Measurements from ENCODE around the gene MMP21. TPM values are rescaled to one million over a fixed set of nuclear protein-coding genes. Genes with fewer than 3 reads are reported as not detected.

MMP21 gene, protein sequence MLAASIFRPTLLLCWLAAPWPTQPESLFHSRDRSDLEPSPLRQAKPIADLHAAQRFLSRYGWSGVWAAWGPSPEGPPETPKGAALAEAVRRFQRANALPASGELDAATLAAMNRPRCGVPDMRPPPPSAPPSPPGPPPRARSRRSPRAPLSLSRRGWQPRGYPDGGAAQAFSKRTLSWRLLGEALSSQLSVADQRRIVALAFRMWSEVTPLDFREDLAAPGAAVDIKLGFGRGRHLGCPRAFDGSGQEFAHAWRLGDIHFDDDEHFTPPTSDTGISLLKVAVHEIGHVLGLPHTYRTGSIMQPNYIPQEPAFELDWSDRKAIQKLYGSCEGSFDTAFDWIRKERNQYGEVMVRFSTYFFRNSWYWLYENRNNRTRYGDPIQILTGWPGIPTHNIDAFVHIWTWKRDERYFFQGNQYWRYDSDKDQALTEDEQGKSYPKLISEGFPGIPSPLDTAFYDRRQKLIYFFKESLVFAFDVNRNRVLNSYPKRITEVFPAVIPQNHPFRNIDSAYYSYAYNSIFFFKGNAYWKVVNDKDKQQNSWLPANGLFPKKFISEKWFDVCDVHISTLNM
- total RNA-seq: 0.13 TPM in 1 of 2 replicates, not detected in the other

DNA sequence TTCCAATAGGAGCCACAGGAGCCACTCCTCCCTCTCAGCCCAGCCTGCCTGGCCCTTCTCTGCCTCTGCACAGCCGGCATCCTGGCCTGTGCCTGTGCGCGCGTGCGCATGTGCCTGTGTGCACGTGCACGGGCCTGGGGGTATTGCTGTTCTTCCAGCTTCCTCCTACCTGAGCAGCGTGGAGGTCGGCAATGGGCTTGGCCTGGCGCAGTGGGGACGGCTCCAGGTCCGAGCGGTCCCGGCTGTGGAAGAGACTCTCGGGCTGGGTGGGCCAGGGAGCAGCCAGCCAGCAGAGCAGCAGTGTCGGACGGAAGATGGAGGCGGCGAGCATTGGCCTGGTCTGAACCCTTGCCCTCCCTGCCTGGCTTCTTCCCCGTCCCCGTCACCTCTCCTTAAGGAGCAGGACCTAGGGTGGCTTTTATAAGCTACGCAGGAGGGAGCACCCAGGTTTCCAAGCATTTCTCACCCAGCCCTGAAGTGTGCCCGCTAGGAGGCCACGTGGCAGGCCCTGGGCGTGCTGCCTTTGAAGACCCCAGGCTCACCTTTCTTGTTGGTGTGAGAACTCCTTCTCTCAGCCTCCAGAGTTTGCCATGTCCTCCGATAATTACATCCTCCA is at the start of gene MMP21:
TSS of gene MMP21 (minus strand) at position 331 of the 616 bp plus-strand sequence. CDS start at position 331, 0 bp downstream.

DNA sequence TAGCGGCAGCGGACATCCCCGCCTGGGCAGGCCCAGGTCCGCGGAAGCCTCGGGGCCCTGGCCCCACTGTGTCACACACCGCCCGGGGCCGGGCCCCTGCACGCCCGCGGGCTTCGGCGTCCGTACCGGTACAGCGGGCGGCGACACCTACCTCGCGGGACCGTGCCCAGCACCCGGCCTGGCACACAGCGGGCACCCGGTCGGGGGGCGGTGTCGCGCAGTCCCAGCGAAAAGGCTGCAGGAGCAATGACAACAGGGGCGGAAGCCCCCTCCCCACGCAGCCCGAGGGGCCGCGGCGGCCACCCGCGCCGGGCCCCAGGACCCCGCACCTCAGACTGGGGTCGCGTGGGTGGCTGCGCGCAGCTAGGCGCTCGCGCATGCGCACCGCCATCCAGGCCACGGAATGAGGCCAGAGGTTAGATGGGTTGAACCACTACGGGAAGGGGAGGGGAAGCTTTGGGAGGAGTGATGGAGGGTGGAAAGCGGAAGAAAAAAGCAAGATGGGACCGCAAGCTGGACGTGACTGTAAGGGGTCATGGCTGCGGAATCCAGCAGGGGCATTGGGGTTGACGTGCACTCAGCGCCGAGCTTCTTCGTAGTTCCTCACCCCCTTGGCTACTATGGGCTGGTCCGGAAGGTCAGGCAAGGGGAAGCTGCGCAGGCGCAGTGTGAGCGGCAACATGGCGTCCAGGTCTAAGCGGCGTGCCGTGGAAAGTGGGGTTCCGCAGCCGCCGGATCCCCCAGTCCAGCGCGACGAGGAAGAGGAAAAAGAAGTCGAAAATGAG is 47.4 kb upstream of the MMP21 start, which contains the start of the genes BCCIP and UROS:
TSS of gene BCCIP (plus strand) at position 669 of the 785 bp plus-strand sequence. CDS start at position 681, 12 bp downstream.
TSS of gene UROS (minus strand) at position 381 of the 785 bp plus-strand sequence. CDS start 6,759 bp downstream, outside the sequence.

DNA sequence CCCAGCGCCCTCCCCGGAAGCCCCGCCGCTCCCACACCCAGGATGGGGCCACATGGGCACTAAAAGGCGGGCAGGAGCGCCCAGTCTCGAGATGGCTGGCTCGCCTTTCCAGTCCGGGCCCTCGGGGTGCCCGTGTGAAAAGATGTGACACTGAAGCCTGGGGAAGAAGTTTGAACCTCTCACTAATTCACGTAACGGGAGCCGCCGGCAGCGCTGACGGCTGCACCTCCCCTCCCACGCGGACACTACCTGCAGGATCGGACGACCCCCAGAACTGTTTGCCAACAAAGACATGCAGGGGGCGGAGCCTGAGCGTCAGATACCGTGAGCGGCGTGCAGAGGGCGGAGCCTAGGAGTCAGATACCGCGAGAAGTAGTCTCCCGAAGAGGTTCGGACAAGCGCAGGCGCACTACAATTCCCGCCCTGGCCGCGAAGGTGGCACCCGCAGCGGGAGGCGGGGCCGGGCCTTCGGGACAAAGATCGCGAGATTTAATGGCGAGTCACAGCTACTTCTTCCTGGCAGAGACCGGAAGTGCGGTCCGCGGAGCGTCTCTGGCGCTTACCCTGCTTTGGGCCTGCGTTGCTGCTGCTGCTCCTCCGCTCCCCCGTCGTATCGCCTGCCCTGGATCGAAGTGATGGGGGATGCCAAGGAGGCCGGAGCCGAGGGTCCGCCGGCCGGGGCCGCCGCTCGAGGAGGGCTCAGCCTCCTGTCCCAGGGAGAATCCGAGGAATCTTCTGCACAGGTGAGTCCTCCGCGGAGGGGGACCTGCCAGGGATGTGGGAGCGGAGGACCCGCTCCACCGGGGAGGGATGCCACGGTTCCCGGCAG is 56.2 kb downstream of the MMP21 start, which contains the start of gene EDRF1:
TSS of gene EDRF1 (plus strand) at position 537 of the 829 bp plus-strand sequence. CDS start at position 636, 99 bp downstream.

Small RNA genes within 50 kb of the gene (small RNA-seq; reads per million reads assigned to genes)
- not detected for gene MIR4484

Other genes with a start within 250 kb of the MMP21 start
- not detected in 2 replicates for gene TEX36, start 92.7 kb downstream of the MMP21 start, total RNA-seq
- 33.1 TPM in 2 replicates for gene EDRF1, start 56.1 kb downstream of the MMP21 start, total RNA-seq
- gene UROS, start 47.4 kb upstream of the MMP21 start, total RNA-seq: 63.9 and 68.5 TPM in 2 replicates
- 86.6 and 93.2 TPM in 2 replicates for gene BCCIP, start 47.7 kb upstream of the MMP21 start, total RNA-seq
- gene DHX32, start 105.5 kb upstream of the MMP21 start, total RNA-seq: 39.9 and 47.9 TPM in 2 replicates
- 1.2 TPM in 2 replicates for gene FANK1, start 120.7 kb upstream of the MMP21 start, total RNA-seq